SK-N-SH treated with all-trans-retinoic acid at 6 μM for 48 hours (cell line): ENCODE results near the gene CLEC20A.

Experiments used
- ARNTL ChIP-seq: fragments of 450-650 bp; formaldehyde crosslinking; IDR thresholded peaks from 2 replicates; pipeline ENCODE4 v1.5.0; 2020; ENCODE audit warnings: low read depth, mild to moderate bottlenecking, moderate library complexity, borderline replicate concordance
- CSDC2 ChIP-seq: fragments of 250-450 bp; sonication (Bioruptor Pico); IDR thresholded peaks from 2 replicates; pipeline ENCODE4 v1.5.0; 2020; ENCODE audit warnings: mild to moderate bottlenecking, moderate library complexity
- ESRRG ChIP-seq: fragments of 250-450 bp; sonication (Bioruptor Pico); IDR thresholded peaks from 2 replicates; pipeline ENCODE4 v1.6.1; 2021; ENCODE audit warnings: mild to moderate bottlenecking
- ISL1 ChIP-seq: fragments of 250-450 bp; sonication (Bioruptor Pico); IDR thresholded peaks from 2 replicates; pipeline ENCODE4 v2.1.2; 2022; ENCODE audit warnings: mild to moderate bottlenecking, moderate library complexity
- OSR1 ChIP-seq: fragments of 250-450 bp; sonication (Bioruptor Pico); IDR thresholded peaks from 2 replicates; pipeline ENCODE4 v1.8.0; 2022; ENCODE audit warnings: moderate library complexity, mild to moderate bottlenecking, inconsistent platforms
- PATZ1 ChIP-seq: fragments of 250-450 bp; sonication (Bioruptor Pico); IDR thresholded peaks from 2 replicates; pipeline ENCODE4 v1.8.0; 2020; ENCODE audit warnings: mild to moderate bottlenecking, moderate library complexity, borderline replicate concordance
- POU6F1 ChIP-seq: fragments of 250-450 bp; sonication (Bioruptor Pico); IDR thresholded peaks from 2 replicates; pipeline ENCODE4 v1.8.0; 2021; ENCODE audit warnings: low read depth, mild to moderate bottlenecking, moderate library complexity, borderline replicate concordance
- PPARA ChIP-seq: fragments of 250-450 bp; sonication (Bioruptor Pico); IDR thresholded peaks from 2 replicates; pipeline ENCODE4 v1.5.0; 2020; ENCODE audit warnings: mild to moderate bottlenecking, borderline replicate concordance
- ZFP30 ChIP-seq: fragments of 450-650 bp; formaldehyde crosslinking; IDR thresholded peaks from 2 replicates; pipeline ENCODE4 v1.5.0; 2022; ENCODE audit warnings: mild to moderate bottlenecking, moderate library complexity
- ZNF565 ChIP-seq: fragments of 450-650 bp; formaldehyde crosslinking; conservative IDR thresholded peaks from 2 replicates; pipeline ENCODE4 v1.5.0; 2020; ENCODE audit warnings: low read depth, mild to moderate bottlenecking, moderate library complexity
- ZNF70 ChIP-seq: fragments of 450-650 bp; formaldehyde crosslinking; IDR thresholded peaks from 2 replicates; pipeline ENCODE4 v1.5.0; 2020; ENCODE audit warnings: mild to moderate bottlenecking, moderate library complexity

- no peak for TF ChIP-seq ZNF565 (CRISPR knock-in tag)
- TF ChIP-seq ZFP30 (CRISPR knock-in tag): no peak
- TF ChIP-seq PPARA (CRISPR knock-in tag): no peak
- no peak for TF ChIP-seq ISL1 (CRISPR knock-in tag)
- no peak for TF ChIP-seq POU6F1 (CRISPR knock-in tag)
- TF ChIP-seq ESRRG (CRISPR knock-in tag): no peak
- no peak for TF ChIP-seq ZNF70 (CRISPR knock-in tag)
- no peak for TF ChIP-seq CSDC2 (CRISPR knock-in tag)
- TF ChIP-seq OSR1 (CRISPR knock-in tag): no peak
- TF ChIP-seq PATZ1: no peak
- TF ChIP-seq ARNTL (CRISPR knock-in tag): no peak
Observed at GRCh38 chr1:178540646-178541045, 43.9 kb upstream of the CLEC20A start.
